Measurements from ENCODE around the gene ABCC4. TPM values are rescaled to one million over a fixed set of nuclear protein-coding genes. Genes with fewer than 3 reads are reported as not detected.

The ABCC4 gene
- total RNA-seq, 4 donors from 2014 or later, result 3.9 to 6.8 (median 4.7) TPM

DNA sequence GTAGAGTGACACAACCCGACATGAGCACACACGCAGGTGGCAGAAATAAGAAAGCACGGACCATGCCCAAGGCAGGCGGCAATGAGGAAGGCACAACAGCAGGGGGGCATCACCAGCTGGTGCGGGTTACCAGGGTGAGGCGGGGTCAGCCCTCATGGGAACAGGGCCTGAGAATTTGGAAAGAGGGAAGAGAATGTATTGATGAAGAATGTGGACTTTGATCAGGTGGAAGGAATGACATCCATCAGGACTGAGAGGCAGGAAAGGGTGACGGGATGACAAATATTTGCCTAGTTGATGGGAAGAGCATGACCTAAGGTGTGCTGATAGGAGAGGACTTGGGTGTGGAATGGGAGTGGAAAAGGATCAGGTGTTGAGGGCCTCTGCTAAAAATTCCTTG, 177.5 kb downstream of the ABCC4 start:
- 83 to 85% methylated on average over 4 to 7 of the region's 7 CpGs for WGBS, 2 donors (ENCODE audit: low coverage in 1 of 2)
- peaks cover 0 to 9% (median 0%) of the 10 kb centered on the region in 3 donors for H3K4me1 ChIP-seq
- TF ChIP-seq, protein P1, sequence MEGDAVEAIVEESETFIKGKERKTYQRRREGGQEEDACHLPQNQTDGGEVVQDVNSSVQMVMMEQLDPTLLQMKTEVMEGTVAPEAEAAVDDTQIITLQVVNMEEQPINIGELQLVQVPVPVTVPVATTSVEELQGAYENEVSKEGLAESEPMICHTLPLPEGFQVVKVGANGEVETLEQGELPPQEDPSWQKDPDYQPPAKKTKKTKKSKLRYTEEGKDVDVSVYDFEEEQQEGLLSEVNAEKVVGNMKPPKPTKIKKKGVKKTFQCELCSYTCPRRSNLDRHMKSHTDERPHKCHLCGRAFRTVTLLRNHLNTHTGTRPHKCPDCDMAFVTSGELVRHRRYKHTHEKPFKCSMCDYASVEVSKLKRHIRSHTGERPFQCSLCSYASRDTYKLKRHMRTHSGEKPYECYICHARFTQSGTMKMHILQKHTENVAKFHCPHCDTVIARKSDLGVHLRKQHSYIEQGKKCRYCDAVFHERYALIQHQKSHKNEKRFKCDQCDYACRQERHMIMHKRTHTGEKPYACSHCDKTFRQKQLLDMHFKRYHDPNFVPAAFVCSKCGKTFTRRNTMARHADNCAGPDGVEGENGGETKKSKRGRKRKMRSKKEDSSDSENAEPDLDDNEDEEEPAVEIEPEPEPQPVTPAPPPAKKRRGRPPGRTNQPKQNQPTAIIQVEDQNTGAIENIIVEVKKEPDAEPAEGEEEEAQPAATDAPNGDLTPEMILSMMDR (IDR thresholded peaks at IDR 0.05), result no peak
- TF ChIP-seq EP300 (IDR thresholded peaks at IDR 0.05) (no peak), POLR2AphosphoS5 (IDR thresholded peaks at IDR 0.05) (no peak), POLR2A (IDR thresholded peaks at IDR 0.05) (no peak)
- H3K27me3 ChIP-seq, result no peaks in the 10 kb centered on the region
- H3K9me3 ChIP-seq, result no peaks in the 10 kb centered on the region
- no peak overlapping the region for H3K27ac ChIP-seq
- ATAC-seq, result no peak
- H3K4me3 ChIP-seq, result no peak overlapping the region
- H3K36me3 ChIP-seq, result no peaks in the 10 kb centered on the region

DNA sequence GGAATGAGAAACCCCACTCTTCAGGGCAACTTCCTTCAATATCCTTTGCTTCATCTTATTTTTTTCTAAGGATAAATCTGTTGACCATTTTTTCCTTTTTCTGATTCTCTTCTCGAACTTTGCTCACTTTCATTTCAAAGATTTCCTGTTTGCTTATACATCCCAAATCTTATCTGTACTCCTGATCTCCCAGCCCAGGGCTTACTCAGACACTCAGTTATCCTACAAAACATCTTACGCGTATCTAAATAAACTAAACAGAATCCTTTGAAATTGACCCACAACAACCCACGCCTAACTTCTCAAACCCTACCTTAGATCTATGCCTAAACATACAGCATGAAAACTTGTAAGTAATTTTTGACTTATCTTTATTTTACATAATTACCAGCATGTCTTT, 179.2 kb downstream of the ABCC4 start:
- Histone ChIP-seq H3K9me3 (no peaks in the 10 kb centered on the region), H3K27me3 (no peaks in the 10 kb centered on the region), H3K27ac (no peak overlapping the region), H3K4me3 (no peak overlapping the region), H3K4me1 (no peaks in the 10 kb centered on the region), H3K36me3 (no peaks in the 10 kb centered on the region)
- 60 to 75% methylated on average over 4 of the region's 4 CpGs for WGBS, 2 donors (ENCODE audit: low coverage in 1 of 2)
- no peak for TF ChIP-seq EP300 (IDR thresholded peaks at IDR 0.05)
- no peak for TF ChIP-seq POLR2AphosphoS5 (IDR thresholded peaks at IDR 0.05)
- no peak for TF ChIP-seq POLR2A (IDR thresholded peaks at IDR 0.05)
- TF ChIP-seq, protein P1 (IDR thresholded peaks at IDR 0.05), result no peak
- ATAC-seq, result no peak

DNA sequence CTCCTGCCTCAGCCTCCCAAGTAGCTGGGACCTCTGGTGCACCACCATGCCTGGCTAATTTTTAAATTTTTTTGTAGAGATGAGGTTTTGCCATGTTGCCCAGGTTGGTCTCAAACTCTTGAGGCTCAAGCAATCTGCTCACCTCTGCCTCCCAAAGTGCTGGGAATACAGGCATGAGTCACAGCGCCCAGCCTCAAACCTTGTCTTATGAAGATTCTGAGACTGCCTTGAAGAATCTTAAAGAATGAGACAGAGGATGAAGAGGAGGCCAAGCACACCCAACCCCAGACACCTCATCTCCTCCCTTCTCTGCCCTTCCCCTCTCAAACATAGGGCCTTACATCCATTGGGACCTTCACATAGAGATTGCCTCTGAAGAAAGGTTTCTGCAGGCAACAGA, 179.7 kb downstream of the ABCC4 start:
- no peak for ATAC-seq
- Histone ChIP-seq H3K27ac (no peak overlapping the region), H3K27me3 (no peaks in the 10 kb centered on the region), H3K36me3 (no peaks in the 10 kb centered on the region), H3K9me3 (no peaks in the 10 kb centered on the region), H3K4me3 (no peak overlapping the region), H3K4me1 (no peaks in the 10 kb centered on the region)
- 100% methylated on average over 1 of the region's 1 CpG; no CpG with 5 or more reads in 1 of the 2 donors for WGBS, 2 donors (ENCODE audit: low coverage in 1 of 2)
- TF ChIP-seq, protein P1 (IDR thresholded peaks at IDR 0.05), result no peak
- no peak for TF ChIP-seq POLR2AphosphoS5 (IDR thresholded peaks at IDR 0.05)

DNA sequence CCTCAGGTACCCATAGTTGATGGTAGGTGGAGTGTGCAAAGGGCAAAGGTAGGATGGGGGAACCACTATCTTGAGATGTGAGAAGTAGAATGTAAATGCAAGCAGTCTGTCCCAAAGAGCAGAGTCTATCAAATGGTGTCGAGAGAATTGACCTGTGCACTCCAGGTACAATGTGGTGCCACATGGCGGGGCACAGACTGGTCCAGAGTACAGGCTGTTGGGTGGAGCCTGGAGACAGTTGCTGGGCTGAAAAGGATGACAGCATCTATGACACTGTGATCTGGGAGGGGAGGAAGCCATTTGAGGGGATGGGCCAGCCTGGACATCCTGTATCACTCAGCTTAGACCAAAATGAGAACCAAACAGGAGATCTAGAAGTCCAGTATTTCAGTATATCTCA, 180.6 kb downstream of the ABCC4 start:
- Histone ChIP-seq H3K27me3 (no peaks in the 10 kb centered on the region), H3K36me3 (no peaks in the 10 kb centered on the region), H3K4me3 (no peak overlapping the region), H3K4me1 (no peaks in the 10 kb centered on the region), H3K9me3 (no peaks in the 10 kb centered on the region), H3K27ac (no peak overlapping the region)
- TF ChIP-seq POLR2A (IDR thresholded peaks at IDR 0.05), result no peak
- no peak for TF ChIP-seq EP300 (IDR thresholded peaks at IDR 0.05)
- TF ChIP-seq POLR2AphosphoS5 (IDR thresholded peaks at IDR 0.05), result no peak
- TF ChIP-seq, protein P1 (IDR thresholded peaks at IDR 0.05), result no peak
- WGBS, 2 donors (ENCODE audit: low coverage in 1 of 2), result 92 to 95% methylated on average over 2 of the region's 2 CpGs
- no peak for ATAC-seq

DNA sequence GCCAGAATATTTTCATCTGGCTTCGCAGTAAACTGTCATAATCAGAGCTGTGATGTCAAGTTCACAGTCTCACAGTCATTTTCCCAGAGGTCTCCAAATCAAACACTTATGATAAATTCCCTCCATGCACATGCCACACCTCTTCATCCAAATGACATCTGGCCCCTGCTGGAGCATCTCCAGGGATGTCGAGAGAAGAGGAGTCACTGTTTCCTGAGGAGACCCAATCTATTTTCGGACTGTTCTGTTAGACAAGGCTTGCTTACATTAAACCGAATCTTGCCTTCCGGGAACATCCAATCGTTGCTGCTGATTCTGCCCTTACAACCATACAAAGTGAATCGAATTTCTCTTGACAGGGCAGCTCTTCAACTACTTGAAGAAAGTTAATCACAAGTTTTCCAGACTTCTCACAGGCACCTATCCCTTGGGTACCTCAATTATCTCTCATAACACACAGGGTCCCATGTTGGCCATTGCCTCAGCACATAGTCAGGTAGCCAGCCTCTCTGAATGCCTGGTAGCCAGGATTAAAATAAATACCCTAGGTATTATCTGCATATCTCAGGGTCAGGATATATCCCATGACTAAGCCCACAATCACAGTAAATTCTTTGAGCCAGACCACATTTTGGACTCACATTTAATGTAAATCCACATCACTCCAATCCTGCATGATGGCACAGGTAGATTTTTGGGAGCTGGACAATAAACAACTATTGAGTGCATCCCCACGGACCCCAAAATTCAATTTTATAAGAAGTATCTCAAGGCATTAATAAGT, 182.5 kb downstream of the ABCC4 start:
- Histone ChIP-seq H3K27me3 (no peaks in the 10 kb centered on the region), H3K4me1 (no peaks in the 10 kb centered on the region), H3K27ac (no peak overlapping the region), H3K9me3 (no peaks in the 10 kb centered on the region), H3K4me3 (no peak overlapping the region), H3K36me3 (no peaks in the 10 kb centered on the region)
- ATAC-seq, result no peak
- TF ChIP-seq, protein P1 (IDR thresholded peaks at IDR 0.05), result no peak
- TF ChIP-seq POLR2AphosphoS5 (IDR thresholded peaks at IDR 0.05) (no peak), POLR2A (IDR thresholded peaks at IDR 0.05) (no peak), EP300 (IDR thresholded peaks at IDR 0.05) (no peak)
- WGBS, 2 donors (ENCODE audit: low coverage in 1 of 2), result 82 to 86% methylated on average over 6 to 8 of the region's 8 CpGs
